ENCODE data around the gene NPL. TPM values are rescaled to one million over a fixed set of nuclear protein-coding genes. Genes with fewer than 3 reads are reported as not detected.

NPL gene
- total RNA-seq, 4 donors from 2014 or later, result 16.2 to 132 (median 30.0) TPM

DNA sequence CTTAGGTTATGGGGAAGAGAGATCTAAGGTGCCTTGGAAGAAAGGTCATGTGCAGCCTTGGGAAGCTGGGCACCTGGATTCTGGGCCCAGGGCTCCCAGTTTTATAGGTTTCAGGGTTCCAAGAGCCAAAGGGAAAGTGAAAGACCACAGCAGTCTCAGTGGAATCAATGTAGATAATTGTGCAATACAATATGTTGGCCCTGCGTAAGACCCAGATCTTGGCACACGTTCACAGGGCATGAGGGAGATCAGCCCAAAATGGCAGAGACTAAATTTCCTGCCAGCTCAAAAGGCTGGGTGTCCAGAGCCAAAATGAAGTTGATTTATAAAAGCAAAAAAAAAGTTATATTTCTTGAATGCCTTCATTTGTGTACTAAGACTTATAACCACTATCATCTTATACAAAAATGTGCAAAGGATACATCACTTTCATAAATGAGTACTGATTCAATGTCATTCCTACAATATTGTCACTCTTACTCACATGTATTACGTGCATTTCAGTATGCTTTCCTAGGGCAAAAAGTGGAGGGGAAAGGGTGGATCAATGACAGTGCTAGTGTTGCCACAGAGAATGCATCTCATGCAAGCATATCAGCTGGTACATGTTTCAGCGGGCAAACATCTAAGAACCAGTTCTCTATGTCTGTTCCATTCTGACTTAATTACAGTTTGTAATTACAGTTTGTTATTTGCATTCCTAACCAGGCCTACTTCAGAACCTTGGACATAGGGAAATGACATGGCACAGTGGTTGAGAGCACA lies 22.5 kb upstream of the NPL start:
- TF ChIP-seq, protein P1, sequence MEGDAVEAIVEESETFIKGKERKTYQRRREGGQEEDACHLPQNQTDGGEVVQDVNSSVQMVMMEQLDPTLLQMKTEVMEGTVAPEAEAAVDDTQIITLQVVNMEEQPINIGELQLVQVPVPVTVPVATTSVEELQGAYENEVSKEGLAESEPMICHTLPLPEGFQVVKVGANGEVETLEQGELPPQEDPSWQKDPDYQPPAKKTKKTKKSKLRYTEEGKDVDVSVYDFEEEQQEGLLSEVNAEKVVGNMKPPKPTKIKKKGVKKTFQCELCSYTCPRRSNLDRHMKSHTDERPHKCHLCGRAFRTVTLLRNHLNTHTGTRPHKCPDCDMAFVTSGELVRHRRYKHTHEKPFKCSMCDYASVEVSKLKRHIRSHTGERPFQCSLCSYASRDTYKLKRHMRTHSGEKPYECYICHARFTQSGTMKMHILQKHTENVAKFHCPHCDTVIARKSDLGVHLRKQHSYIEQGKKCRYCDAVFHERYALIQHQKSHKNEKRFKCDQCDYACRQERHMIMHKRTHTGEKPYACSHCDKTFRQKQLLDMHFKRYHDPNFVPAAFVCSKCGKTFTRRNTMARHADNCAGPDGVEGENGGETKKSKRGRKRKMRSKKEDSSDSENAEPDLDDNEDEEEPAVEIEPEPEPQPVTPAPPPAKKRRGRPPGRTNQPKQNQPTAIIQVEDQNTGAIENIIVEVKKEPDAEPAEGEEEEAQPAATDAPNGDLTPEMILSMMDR (IDR thresholded peaks at IDR 0.05; ENCODE audit: low read depth), result no peak

DNA sequence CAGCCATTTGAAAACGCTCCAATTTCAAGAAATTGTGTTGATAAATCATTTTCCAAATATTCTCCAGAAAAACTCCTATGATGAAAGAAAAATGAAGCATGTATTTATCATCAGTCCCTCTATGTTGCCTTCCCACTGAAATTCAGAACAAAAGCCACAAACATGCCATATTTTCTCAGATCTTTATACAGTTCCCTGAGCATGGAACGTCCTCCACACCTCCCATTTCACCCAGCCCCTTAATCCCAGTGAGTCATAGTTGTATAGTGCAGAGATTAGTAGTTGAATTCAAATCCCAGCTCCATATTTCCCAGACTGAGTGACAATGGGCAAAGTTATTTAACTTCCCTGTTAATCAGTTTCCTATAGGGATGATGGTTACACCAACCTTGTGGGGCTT lies 20.6 kb upstream of the NPL start:
- TF ChIP-seq, protein P1 (IDR thresholded peaks at IDR 0.05; ENCODE audit: low read depth), result no peak

GRCh38 chr1:182770232-182770631 lies 19.3 kb upstream of the NPL start:
- TF ChIP-seq, protein P1 (IDR thresholded peaks at IDR 0.05; ENCODE audit: low read depth), result no peak

- TF ChIP-seq, protein P1 (IDR thresholded peaks at IDR 0.05; ENCODE audit: low read depth), result no peak
Measured at GRCh38 chr1:182771187-182771984, 18.2 kb upstream of the NPL start.

- TF ChIP-seq, protein P1 (IDR thresholded peaks at IDR 0.05; ENCODE audit: low read depth), result no peak
Measured at GRCh38 chr1:182777386-182777785, 12.2 kb upstream of the NPL start.

GRCh38 chr1:182778862-182779261 lies 10.7 kb upstream of the NPL start:
- TF ChIP-seq, protein P1 (IDR thresholded peaks at IDR 0.05; ENCODE audit: low read depth), result no peak

DNA sequence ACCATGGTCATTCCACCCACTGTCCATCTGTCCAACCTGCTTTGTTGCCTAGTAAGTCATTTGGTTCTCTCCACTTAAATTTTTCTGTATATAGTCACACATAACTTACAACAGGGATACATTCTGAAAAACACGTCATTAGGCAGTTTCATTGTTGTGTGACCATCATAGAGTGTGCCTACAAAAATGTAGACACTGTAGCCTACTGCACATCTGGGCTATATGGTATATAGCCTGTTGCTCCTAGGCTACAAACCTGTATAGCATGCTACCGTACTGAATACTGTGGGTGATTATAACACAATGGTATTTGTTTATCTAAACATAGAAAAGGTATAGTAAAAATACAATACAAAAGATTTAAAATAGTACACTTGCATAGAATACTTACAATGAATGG lies 10.0 kb upstream of the NPL start:
- TF ChIP-seq, protein P1 (IDR thresholded peaks at IDR 0.05; ENCODE audit: low read depth), result no peak

Measured in subcutaneous adipose tissue (tissue), 4 donors.